Fibroblast of villous mesenchyme (primary cell): ENCODE measurements around the gene E4F1. TPM values are rescaled to one million over a fixed set of nuclear protein-coding genes. Genes with fewer than 3 reads are reported as not detected.

ENCODE experiments used
- DNase-seq: peaks from one replicate; pipeline ENCODE4 v3.0.0-alpha.2; 2010; ENCODE audit warnings: low read depth
- H3K4me3 ChIP-seq: 2 replicates; pipeline ENCODE4 v1.5.1; 2011; ENCODE audit warnings: low read depth, mild to moderate bottlenecking, low read length
- CTCF ChIP-seq: IDR thresholded peaks from 2 replicates; pipeline ENCODE4 v1.5.1; 2012; ENCODE audit warnings: low read depth, mild to moderate bottlenecking, low read length; ENCODE audit not compliant: insufficient read depth
- total RNA-seq: library from RNA; depleted of rRNA; stranded (reverse); fragments of >200 nt; gene quantifications from 2 replicates; pipeline ENCODE4 v1.2.3, GENCODE V29; 2012

The E4F1 gene
- total RNA-seq, 1 donor = 25.9 TPM

GRCh38 chr16:2189252-2189893 lies 34.0 kb upstream of the E4F1 start:
- no peak for TF ChIP-seq CTCF
- DNase-seq = no peak
- H3K4me3 ChIP-seq = no peak overlapping the region

- no peak overlapping the region for H3K4me3 ChIP-seq
- no peak for TF ChIP-seq CTCF
- no peak for DNase-seq
Observed at GRCh38 chr16:2190002-2190658, 33.3 kb upstream of the E4F1 start.

- no peak for DNase-seq
- TF ChIP-seq CTCF = no peak
- no peak overlapping the region for H3K4me3 ChIP-seq
Observed at GRCh38 chr16:2190659-2191445, 32.5 kb upstream of the E4F1 start.

GRCh38 chr16:2191446-2191706 lies 32.0 kb upstream of the E4F1 start:
- H3K4me3 ChIP-seq = no peak overlapping the region
- no peak for TF ChIP-seq CTCF
- no peak for DNase-seq

GRCh38 chr16:2194166-2194834 lies 29.1 kb upstream of the E4F1 start:
- H3K4me3 ChIP-seq = no peak overlapping the region
- DNase-seq = peak; percentile 12
- TF ChIP-seq CTCF = no peak

- H3K4me3 ChIP-seq = no peak overlapping the region
- DNase-seq = peak; percentile 35
- peak; percentile 42 for TF ChIP-seq CTCF
Observed at GRCh38 chr16:2194852-2195321, 28.5 kb upstream of the E4F1 start.
